GM18519 (cell line): ENCODE data around the gene CR2.
"Not testable (repeated sequence)": the region's sequence is repeated elsewhere in the genome, so short reads cannot be mapped to it uniquely, and the experiment has no call there.

Experiments
- ATAC-seq: cut with Tn5 transposase; IDR thresholded peaks from one replicate; pipeline ENCODE4 v1.9.1; 2021; ENCODE audit warnings: mild to moderate bottlenecking, moderate library complexity; ENCODE audit not compliant: unreplicated experiment, low FRiP score

The CR2 gene

GRCh38 chr1:207440626-207441025, 13.5 kb upstream of the CR2 start:
- ATAC-seq: no peak

- ATAC-seq: no peak
These were observed 9.5 kb upstream of the CR2 start for GRCh38 chr1:207444514-207445217.

- ATAC-seq: no peak
These were observed 450 bp upstream of the CR2 start for GRCh38 chr1:207453710-207454045.

GRCh38 chr1:207455183-207455754, 1.1 kb downstream of the CR2 start:
- no peak for ATAC-seq

- no peak for ATAC-seq
These were observed 4.3 kb downstream of the CR2 start for GRCh38 chr1:207458414-207458813.

GRCh38 chr1:207459008-207459407, 4.9 kb downstream of the CR2 start:
- ATAC-seq: no peak

GRCh38 chr1:207461649-207462048, 7.5 kb downstream of the CR2 start:
- ATAC-seq: no peak

GRCh38 chr1:207462535-207462934, 8.4 kb downstream of the CR2 start:
- no peak for ATAC-seq

GRCh38 chr1:207463021-207463420, 8.9 kb downstream of the CR2 start:
- ATAC-seq: no peak

- no peak for ATAC-seq
These were observed 9.4 kb downstream of the CR2 start for GRCh38 chr1:207463571-207463970.

GRCh38 chr1:207470927-207471326, 16.8 kb downstream of the CR2 start:
- ATAC-seq: no peak

- no peak for ATAC-seq
These were observed 20.1 kb downstream of the CR2 start for GRCh38 chr1:207474210-207474609.

- no peak for ATAC-seq
These were observed 32.1 kb downstream of the CR2 start for GRCh38 chr1:207486198-207486597.

GRCh38 chr1:207487636-207488035, 33.5 kb downstream of the CR2 start:
- ATAC-seq: no peak

- ATAC-seq: no peak
These were observed 39.1 kb downstream of the CR2 start for GRCh38 chr1:207493212-207493611.

- no peak for ATAC-seq
These were observed 40.0 kb downstream of the CR2 start for GRCh38 chr1:207494171-207494570.

GRCh38 chr1:207495281-207495680, 41.2 kb downstream of the CR2 start:
- ATAC-seq: not testable (repeated sequence)

- ATAC-seq: no peak
These were observed 42.0 kb downstream of the CR2 start, which contains the start of gene CR1 for GRCh38 chr1:207495801-207496792. TSS of gene CR1 (plus strand) at chr1:207496157. CDS start at chr1:207496268, 111 bp downstream.

- ATAC-seq: no peak
These were observed 43.8 kb downstream of the CR2 start for GRCh38 chr1:207497941-207498340.

- no peak for ATAC-seq
These were observed 45.4 kb downstream of the CR2 start for GRCh38 chr1:207499573-207499972.

GRCh38 chr1:207500306-207500705, 46.2 kb downstream of the CR2 start:
- ATAC-seq: no peak
